Transverse colon (tissue), 4 donors: ENCODE measurements around the gene GRB2. TPM values are rescaled to one million over a fixed set of nuclear protein-coding genes. Genes with fewer than 3 reads are reported as not detected.
A peak's percentile ranks its signal among the peaks of the same experiment; 100 is the strongest.
"Not testable (repeated sequence)": the region's sequence is repeated elsewhere in the genome, so short reads cannot be mapped to it uniquely, and the experiment has no call there.

ENCODE experiments used
- DNase-seq: peaks from one replicate; pipeline ENCODE4 v3.0.0-alpha.2; 2019
- H3K27ac ChIP-seq, 4 donors: fragments of 200-600 bp; sonication (generic); 2 replicates each; pipeline ENCODE4 v1.5.1; 2016 to 2018; ENCODE audit warnings: inconsistent platforms in 4 of 4
- H3K27me3 ChIP-seq: fragments of 200-600 bp; sonication (generic); 2 replicates; pipeline ENCODE4 v1.5.1; 2017; ENCODE audit warnings: inconsistent platforms
- H3K36me3 ChIP-seq, 4 donors: fragments of 200-600 bp; sonication (generic); 2 replicates each; pipeline ENCODE4 v1.5.1; 2017 to 2019; ENCODE audit warnings: inconsistent platforms in 4 of 4
- H3K4me1 ChIP-seq, 4 donors: fragments of 200-600 bp; sonication (generic); 2 replicates each; pipeline ENCODE4 v1.5.1; 2017 to 2020; ENCODE audit warnings: inconsistent platforms in 4 of 4
- H3K4me3 ChIP-seq, 4 donors: fragments of 200-600 bp; sonication (generic); 1 replicate in 1 of 4; 2 replicates in 3 of 4; pipeline versions ENCODE4 v1.5.1 to v1.6.1; 2017 to 2019; ENCODE audit warnings: inconsistent platforms in 4 of 4
- H3K9me3 ChIP-seq, 2 donors: fragments of 200-600 bp; sonication (generic); 2 replicates each; pipeline ENCODE4 v1.5.1; 2017 to 2019; ENCODE audit warnings: inconsistent platforms in 2 of 2
- CTCF ChIP-seq, 5 experiments: fragments of 200-600 bp in 3 of 5; fragments of 450-650 bp in 2 of 5; sonication (generic) in 3 of 5; IDR thresholded peaks; 1 replicate in 2 of 5; 2 replicates in 3 of 5; pipeline ENCODE4 v1.5.1; 2016 to 2017; ENCODE audit warnings: antibody characterized with exemption in 5 of 5, inconsistent platforms in 3 of 5, mild to moderate bottlenecking in 2 of 5, moderate library complexity in 1 of 5
- EP300 ChIP-seq: sonication (generic); formaldehyde crosslinking; IDR thresholded peaks from one replicate; pipeline ENCODE4 v1.6.1; 2017; ENCODE audit warnings: antibody characterized with exemption, low read depth
- POLR2A ChIP-seq: fragments of 450-650 bp; IDR thresholded peaks from one replicate; pipeline ENCODE4 v1.6.1; 2016; ENCODE audit warnings: antibody characterized with exemption, mild to moderate bottlenecking, moderate library complexity
- POLR2AphosphoS5 ChIP-seq, 3 donors: sonication (generic); formaldehyde crosslinking; IDR thresholded peaks; one replicate each; pipeline ENCODE4 v1.6.1; 2016; ENCODE audit warnings: antibody characterized with exemption in 3 of 3
- WGBS, 2 donors: methylation state at CpG; one replicate each; pipeline ENCODE4 v1.1.5; 2018; ENCODE audit warnings: low coverage in 1 of 2; 5-methylcytosine and 5-hydroxymethylcytosine counted together
- in situ Hi-C, 4 donors: fragments of 200-750 bp; cut with MboI; loops; one replicate each; pipeline versions ENCODE4 v1.15.0 to v1.15.1; 2017; ENCODE audit warnings: low sequenced_read_pairs in 3 of 4, low pct_ligation_motif_present in 1 of 4, low pct_unique_long_range_greater_than_20kb in 1 of 4
- intact Hi-C: fragments of 100-400 bp; cut with DNase I; formaldehyde crosslinking; loops from one replicate; pipeline ENCODE4 v1.15.1; 2023; ENCODE audit warnings: low total_unique reads
- total RNA-seq, 4 donors: library from RNA; depleted of rRNA; stranded (reverse); fragments of >200 nt; gene quantifications; one replicate each; pipeline ENCODE4 v1.1.0, GENCODE V29; 2016

The GRB2 gene
- total RNA-seq: 100 to 1,000 TPM; 105 to 183 (median 136) TPM

GRCh38 chr17:75405365-75406221, at the start of gene GRB2:
Gene GRB2 (minus strand): TSS chr17:75405678. CDS start chr17:75393628, 12,050 bp downstream.
- in situ Hi-C loops: loop anchor here in 2 of 4 donors (25.0 kb wide), 1 partner anchor 93 kb away; no protein-coding TSS in a partner anchor
- H3K4me3 ChIP-seq: peak within 1 kb of the TSS; percentile 85 to 97 (median 93)

GRCh38 chr17:75454672-75455071, 49.2 kb upstream of the GRB2 start:
- H3K27me3 ChIP-seq, intact Hi-C loops: not testable (repeated sequence)

More at GRCh38 chr17:75405365-75406221, at the start of gene GRB2:
- Histone ChIP-seq H3K27me3 (no peaks in the 10 kb centered on the region), H3K9me3 (no peaks in the 10 kb centered on the region), H3K27ac (peak within 1 kb of the TSS; percentile 96 to 98 (median 97)), H3K36me3 (no peaks in the 10 kb centered on the region), H3K4me1 (peaks cover 12 to 36% (median 16%) of the 10 kb centered on the region in 4 donors)
- 0% methylated on average over 3 to 45 of the region's 74 CpGs for WGBS, 2 donors
- TF ChIP-seq POLR2AphosphoS5 (IDR thresholded peaks at IDR 0.05) (peak; percentile 96 to 98 (median 98)), CTCF (IDR thresholded peaks at IDR 0.05) (peak in 2 of 5 experiments; percentile 13 to 23), POLR2A (peak; percentile 94), EP300 (no peak)
- intact Hi-C loops: loop anchor here (5.0 to 10.0 kb wide), 2 partner anchors 133 to 291 kb away; partner anchors contain the start of gene MIF4GD
- peak; percentile 100 for DNase-seq

DNA sequence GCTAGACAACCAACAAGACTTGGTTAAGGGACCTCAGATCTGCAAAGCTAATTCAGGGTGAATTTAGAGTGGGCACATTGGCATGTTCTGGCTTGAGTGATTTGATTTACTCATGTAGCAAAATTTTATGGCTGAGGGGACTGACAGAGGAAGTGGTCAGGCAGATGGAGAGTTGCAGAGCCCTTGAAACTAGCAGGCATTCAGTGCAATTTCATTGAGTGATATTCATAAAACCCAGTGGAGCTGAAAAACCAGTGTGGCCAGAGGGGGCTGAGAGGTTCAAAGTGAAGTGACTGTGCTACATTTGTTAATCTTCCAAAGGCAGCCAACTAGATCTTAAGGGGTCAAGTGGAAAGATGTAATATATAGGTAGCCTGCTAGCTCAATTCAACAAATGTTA, 48.7 kb upstream of the GRB2 start:
- intact Hi-C loops (no loop called here), in situ Hi-C loops (no loop called here)
- Histone ChIP-seq H3K27me3 (no peaks in the 10 kb centered on the region), H3K36me3 (no peaks in the 10 kb centered on the region), H3K9me3 (no peaks in the 10 kb centered on the region), H3K4me1 (peaks cover 17 to 39% (median 24%) of the 10 kb centered on the region in 4 donors), H3K4me3 (no peak overlapping the region), H3K27ac (peak overlapping the region in 1 of 4 donors; percentile 62)
- no peak for DNase-seq
- TF ChIP-seq EP300 (no peak), CTCF (IDR thresholded peaks at IDR 0.05) (no peak), POLR2A (no peak), POLR2AphosphoS5 (IDR thresholded peaks at IDR 0.05) (no peak)

More at GRCh38 chr17:75454672-75455071, 49.2 kb upstream of the GRB2 start:
- H3K4me3 ChIP-seq, in situ Hi-C loops, H3K9me3 ChIP-seq, H3K36me3 ChIP-seq, DNase-seq, H3K27ac ChIP-seq: not testable (repeated sequence)
- peaks cover 20 to 44% (median 26%) of the 10 kb centered on the region in 4 donors for H3K4me1 ChIP-seq
- WGBS, 2 donors: 95 to 100% methylated on average over 3 of the region's 3 CpGs

DNA sequence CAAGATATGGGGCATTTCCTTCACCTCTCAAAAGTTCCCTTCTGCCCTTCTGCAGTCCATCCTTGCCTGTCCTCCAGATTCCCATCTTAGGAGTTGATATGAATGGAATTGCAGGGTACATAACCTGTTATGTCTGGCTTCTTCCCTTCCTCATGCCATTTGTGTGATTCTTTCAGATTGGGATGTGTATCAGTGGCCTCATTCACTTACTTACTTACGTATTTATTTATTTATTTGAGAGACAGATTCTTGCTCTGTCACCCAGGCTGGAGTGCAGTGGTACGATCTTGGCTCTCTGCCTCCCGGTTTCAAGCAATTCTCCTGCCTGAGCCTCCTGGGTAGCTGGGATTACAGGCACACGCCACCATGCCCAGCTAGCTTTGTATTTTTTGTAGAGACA, 44.8 kb upstream of the GRB2 start:
- in situ Hi-C loops (no loop called here), intact Hi-C loops (no loop called here)
- Histone ChIP-seq H3K36me3 (no peaks in the 10 kb centered on the region), H3K27ac (no peak overlapping the region), H3K27me3 (no peaks in the 10 kb centered on the region), H3K4me3 (no peak overlapping the region), H3K9me3 (no peaks in the 10 kb centered on the region), H3K4me1 (peaks cover 0 to 8% (median under 1%) of the 10 kb centered on the region in 4 donors)
- DNase-seq: no peak
- 17 to 81% methylated on average over 1 to 4 of the region's 4 CpGs for WGBS, 2 donors
- TF ChIP-seq POLR2AphosphoS5 (IDR thresholded peaks at IDR 0.05) (no peak), POLR2A (no peak), CTCF (IDR thresholded peaks at IDR 0.05) (no peak), EP300 (no peak)
